PC-9 (cell line): ENCODE results near the gene PEF1. TPM values are rescaled to one million over a fixed set of nuclear protein-coding genes. Genes with fewer than 3 reads are reported as not detected.
A peak's percentile ranks its signal among the peaks of the same experiment; 100 is the strongest.

Experiments used
- BruUV-seq: library from RNA; stranded (reverse); fragments of 400-500 nt; replicated peaks from 2 replicates; lab custom pipeline; 2021; lab: Mats Ljungman, UMichigan
- CTCF ChIA-PET: fragments of 300-600 bp; sonication (Branson Sonifier 250); formaldehyde crosslinking; loops from one replicate; lab custom pipeline; 2022; ENCODE audit warnings: antibody characterized with exemption; lab: Charles Lee
- POLR2A ChIA-PET: fragments of 300-600 bp; sonication (Branson Sonifier 250); formaldehyde crosslinking; loops from one replicate; lab custom pipeline; 2022; ENCODE audit warnings: antibody characterized with exemption; ENCODE audit not compliant: unreplicated experiment; lab: Charles Lee
- DNase-seq, 2 experiments: peaks; one replicate each; pipeline versions ENCODE4 v3.0.0 to v3.0.0-alpha.2; 2015 to 2022; ENCODE audit warnings: mixed read lengths in 1 of 2
- H2AFZ ChIP-seq: fragments of 200-600 bp; sonication (generic); 2 replicates; pipeline ENCODE4 v1.8.1; 2017; ENCODE audit warnings: antibody characterized with exemption
- H3F3A ChIP-seq: fragments of 200-600 bp; sonication (generic); 2 replicates; pipeline ENCODE4 v1.8.1; 2017; ENCODE audit warnings: antibody characterized with exemption, mild to moderate bottlenecking, low read depth; ENCODE audit not compliant: insufficient read depth
- H3K27ac ChIP-seq: fragments of 200-600 bp; sonication (generic); 2 replicates; pipeline ENCODE4 v1.6.1; 2016; ENCODE audit warnings: mixed run types
- H3K27me3 ChIP-seq: fragments of 200-600 bp; sonication (generic); 2 replicates; pipeline ENCODE4 v1.6.1; 2016; ENCODE audit warnings: low read depth, mixed run types; ENCODE audit not compliant: insufficient read depth
- H3K36me3 ChIP-seq: fragments of 200-600 bp; sonication (generic); 2 replicates; pipeline ENCODE4 v1.6.1; 2016; ENCODE audit warnings: low read depth, mixed run types
- H3K4me1 ChIP-seq: fragments of 200-600 bp; sonication (generic); replicated peaks from 2 replicates; pipeline ENCODE4 v1.6.1; 2016; ENCODE audit warnings: mixed run types; ENCODE audit not compliant: insufficient read depth
- H3K4me2 ChIP-seq: fragments of 200-600 bp; sonication (generic); 2 replicates; pipeline ENCODE4 v1.6.1; 2017; ENCODE audit warnings: mixed run types
- H3K4me3 ChIP-seq: fragments of 200-600 bp; sonication (generic); 2 replicates; pipeline ENCODE4 v1.6.1; 2016; ENCODE audit warnings: mixed run types
- H3K79me2 ChIP-seq: fragments of 200-600 bp; sonication (generic); 2 replicates; pipeline ENCODE4 v1.6.1; 2017; ENCODE audit warnings: low read depth, mixed run types
- H3K9me2 ChIP-seq: fragments of 200-600 bp; sonication (generic); 2 replicates; pipeline ENCODE4 v1.8.1; 2017; ENCODE audit warnings: mild to moderate bottlenecking; ENCODE audit not compliant: insufficient read depth
- H3K9me3 ChIP-seq: fragments of 200-600 bp; sonication (generic); 2 replicates; pipeline ENCODE4 v1.8.1; 2016; ENCODE audit warnings: low read depth; ENCODE audit not compliant: insufficient read depth
- H4K20me1 ChIP-seq: fragments of 200-600 bp; sonication (generic); 2 replicates; pipeline ENCODE4 v1.8.1; 2017; ENCODE audit not compliant: insufficient read depth
- CTCF ChIP-seq: fragments of 200-600 bp; sonication (generic); conservative IDR thresholded peaks from 2 replicates; pipeline ENCODE4 v1.6.1; 2017; ENCODE audit warnings: mixed run types, antibody characterized with exemption, mild to moderate bottlenecking, moderate library complexity
- EZH2 ChIP-seq: fragments of 200-600 bp; sonication (generic); IDR thresholded peaks from 2 replicates; pipeline ENCODE4 v1.8.0; 2017; ENCODE audit warnings: antibody characterized with exemption, low read depth
- intact Hi-C: fragments of 100-400 bp; cut with micrococcal nuclease; formaldehyde crosslinking; loops from one replicate; pipeline ENCODE4 v1.10.0; 2022; ENCODE audit not compliant: unreplicated experiment
- total RNA-seq: library from RNA; stranded (reverse); gene quantifications from 2 replicates; pipeline ENCODE4 v1.2.3, GENCODE V29; 2021

The PEF1 gene
- total RNA-seq, 1 experiment from 2014 or later = 40.3 TPM

GRCh38 chr1:31583995-31584868 is 60.4 kb downstream of the PEF1 start:
- TF ChIP-seq EZH2 (no peak), CTCF (no peak)
- Histone ChIP-seq H3K36me3 (peaks cover 60% of the 10 kb centered on the region), H3K79me2 (peaks cover 76% of the 10 kb centered on the region), H3K27me3 (no peaks in the 10 kb centered on the region), H2AFZ (no peak overlapping the region), H3K4me1 (peaks cover 100% of the 10 kb centered on the region), H3K9me2 (no peaks in the 10 kb centered on the region), H3K4me3 (peak overlapping the region; percentile 1; the same call in 1 of the 2 replicates), H3K9me3 (no peaks in the 10 kb centered on the region), H3K27ac (peak overlapping the region; percentile 81), H4K20me1 (peaks cover 12% of the 10 kb centered on the region), H3K4me2 (peak overlapping the region; percentile 90), H3F3A (peaks cover 95% of the 10 kb centered on the region)
- ChIA-PET POLR2A (interaction anchor here (0.6 to 1.1 kb wide), 2 partner anchors 10 to 360 kb away, joined by 3 read pairs; no protein-coding TSS in a partner anchor), CTCF (interaction anchor here (0.5 to 0.6 kb wide), 2 partner anchors 35 to 1163 kb away, joined by 4 to 6 read pairs; no protein-coding TSS in a partner anchor)
- peak; percentile 92 to 98 for DNase-seq
- no TSS peak for BruUV-seq
- intact Hi-C loops = loop anchor here (1.0 kb wide), 1 partner anchor 8 kb away; the partner anchor contains the start of gene TINAGL1

- Histone ChIP-seq H3K36me3 (peaks cover 63% of the 10 kb centered on the region), H4K20me1 (peaks cover 15% of the 10 kb centered on the region), H3K9me2 (no peaks in the 10 kb centered on the region), H3F3A (peaks cover 90% of the 10 kb centered on the region), H3K4me2 (peak overlapping the region; percentile 90), H3K9me3 (no peaks in the 10 kb centered on the region), H3K4me3 (peak overlapping the region; percentile 4; the same call in 1 of the 2 replicates), H3K79me2 (peaks cover 84% of the 10 kb centered on the region), H2AFZ (no peak overlapping the region), H3K4me1 (peaks cover 95% of the 10 kb centered on the region), H3K27ac (peak overlapping the region; percentile 81), H3K27me3 (no peaks in the 10 kb centered on the region)
- no TSS peak for BruUV-seq
- CTCF ChIA-PET = no interaction called here
- intact Hi-C loops = no loop called here
- no peak for DNase-seq
- POLR2A ChIA-PET = interaction anchor here (1.1 kb wide), 1 partner anchor 10 kb away, joined by 3 read pairs; no protein-coding TSS in a partner anchor
- TF ChIP-seq CTCF (no peak), EZH2 (no peak)
Observed at GRCh38 chr1:31583082-31583994, 61.3 kb downstream of the PEF1 start.
